ENCODE results near the gene MRPS22.

MRPS22 gene

DNA sequence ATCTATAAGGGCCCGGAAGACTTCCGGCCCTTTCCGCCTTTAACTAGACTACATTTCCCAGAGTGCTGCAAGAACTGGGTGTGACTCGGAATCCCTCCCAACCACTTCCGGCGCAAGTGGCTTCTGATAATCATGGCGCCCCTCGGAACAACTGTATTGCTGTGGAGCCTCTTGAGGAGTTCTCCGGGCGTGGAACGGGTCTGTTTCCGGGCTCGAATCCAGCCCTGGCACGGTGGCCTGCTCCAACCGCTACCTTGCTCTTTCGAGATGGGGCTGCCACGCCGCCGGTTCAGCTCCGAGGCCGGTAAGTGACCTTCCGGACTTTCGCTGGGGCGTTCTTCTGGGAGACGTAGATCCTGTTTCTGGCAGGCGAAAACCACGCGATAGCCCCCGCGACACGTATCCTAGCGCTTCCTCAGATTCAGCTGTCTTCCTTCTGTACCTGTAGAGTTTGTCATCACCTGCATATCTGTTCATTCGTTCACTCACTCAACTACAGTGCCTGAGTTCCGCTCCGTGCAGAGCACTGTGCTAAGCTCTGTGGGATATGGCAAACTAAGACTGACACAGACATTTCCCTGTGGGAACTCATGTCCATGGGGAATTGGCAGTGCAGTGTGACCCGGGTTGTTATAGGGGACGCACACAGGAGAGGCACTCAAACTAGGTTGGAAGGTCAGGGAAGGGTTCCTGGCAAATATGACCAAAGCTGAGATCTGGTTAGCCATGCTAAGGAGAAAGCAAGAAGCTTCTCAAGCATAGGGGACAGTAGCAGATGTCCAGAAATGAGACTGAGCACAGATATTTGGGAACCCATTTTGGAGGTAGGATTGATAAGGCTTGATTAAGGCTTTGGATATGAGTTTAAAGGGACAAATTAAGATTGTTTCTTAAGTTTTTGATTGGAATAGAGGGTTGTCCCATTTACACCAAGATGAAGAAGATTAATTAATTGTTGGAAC, at the start of gene MRPS22:
MRPS22 (plus strand) TSS at position 126 of the 962 bp plus-strand sequence; CDS start at position 133, 7 bp downstream.
- H3K9me3 ChIP-seq (ENCODE audit: insufficient read depth, low read depth, low read length), result no peaks in the 10 kb centered on the region
- no peak for TF ChIP-seq EZH2phosphoT487 (IDR thresholded peaks at IDR 0.05; ENCODE audit: borderline replicate concordance)
- TF ChIP-seq, protein P1, sequence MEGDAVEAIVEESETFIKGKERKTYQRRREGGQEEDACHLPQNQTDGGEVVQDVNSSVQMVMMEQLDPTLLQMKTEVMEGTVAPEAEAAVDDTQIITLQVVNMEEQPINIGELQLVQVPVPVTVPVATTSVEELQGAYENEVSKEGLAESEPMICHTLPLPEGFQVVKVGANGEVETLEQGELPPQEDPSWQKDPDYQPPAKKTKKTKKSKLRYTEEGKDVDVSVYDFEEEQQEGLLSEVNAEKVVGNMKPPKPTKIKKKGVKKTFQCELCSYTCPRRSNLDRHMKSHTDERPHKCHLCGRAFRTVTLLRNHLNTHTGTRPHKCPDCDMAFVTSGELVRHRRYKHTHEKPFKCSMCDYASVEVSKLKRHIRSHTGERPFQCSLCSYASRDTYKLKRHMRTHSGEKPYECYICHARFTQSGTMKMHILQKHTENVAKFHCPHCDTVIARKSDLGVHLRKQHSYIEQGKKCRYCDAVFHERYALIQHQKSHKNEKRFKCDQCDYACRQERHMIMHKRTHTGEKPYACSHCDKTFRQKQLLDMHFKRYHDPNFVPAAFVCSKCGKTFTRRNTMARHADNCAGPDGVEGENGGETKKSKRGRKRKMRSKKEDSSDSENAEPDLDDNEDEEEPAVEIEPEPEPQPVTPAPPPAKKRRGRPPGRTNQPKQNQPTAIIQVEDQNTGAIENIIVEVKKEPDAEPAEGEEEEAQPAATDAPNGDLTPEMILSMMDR (conservative IDR thresholded peaks at IDR 0.05; ENCODE audit: low read length), result no peak
- peaks cover 12% of the 10 kb centered on the region; the same call in 1 of the 2 replicates for H3K36me3 ChIP-seq (ENCODE audit: insufficient read depth, low read length)
- H3F3A ChIP-seq (ENCODE audit: low read depth), result no peaks in the 10 kb centered on the region
- H3K9me2 ChIP-seq (replicated peaks; ENCODE audit: low read depth, low read length), result no peaks in the 10 kb centered on the region
- H3K4me3 ChIP-seq (ENCODE audit: low read length, poor library complexity, severe bottlenecking), result peak within 1 kb of the TSS; percentile 85
- peaks cover 43% of the 10 kb centered on the region for H3K79me2 ChIP-seq (ENCODE audit: insufficient read depth, low read length)
- peaks cover 42% of the 10 kb centered on the region for H3K4me1 ChIP-seq (ENCODE audit: insufficient read depth, low read length, poor library complexity, severe bottlenecking)
- H3K4me2 ChIP-seq (ENCODE audit: low read depth, low read length, poor library complexity, severe bottlenecking), result peak within 1 kb of the TSS; percentile 97
- H4K20me1 ChIP-seq (ENCODE audit: insufficient read depth, low read length, poor library complexity, severe bottlenecking), result peaks cover 4% of the 10 kb centered on the region
- no peaks in the 10 kb centered on the region for H3K27me3 ChIP-seq (ENCODE audit: insufficient read depth, low read length, poor library complexity, severe bottlenecking)
- H3K9ac ChIP-seq (ENCODE audit: low read depth, low read length, poor library complexity, severe bottlenecking), result peak within 1 kb of the TSS; percentile 79
- peak within 1 kb of the TSS; percentile 94 for H2AFZ ChIP-seq (ENCODE audit: low read length)

DNA sequence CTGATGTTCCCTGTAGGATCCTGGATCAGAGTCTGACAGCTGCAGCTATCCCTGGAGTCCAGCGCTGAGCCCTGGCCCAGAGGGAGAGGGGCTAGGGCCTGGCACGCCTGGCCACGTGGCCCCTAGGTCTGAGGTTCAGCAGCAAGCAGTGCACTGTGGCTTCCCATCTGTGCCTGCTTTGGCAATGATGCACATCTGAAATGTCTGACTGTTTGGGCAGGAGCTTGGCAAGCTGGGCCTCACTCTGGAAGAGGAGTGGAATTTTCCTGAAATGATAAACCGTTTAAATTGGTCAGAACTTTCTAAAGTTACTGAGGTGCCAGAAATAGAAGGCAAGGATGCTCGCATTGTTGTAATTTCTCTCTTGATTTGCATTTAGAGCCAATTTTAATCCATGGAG, 48.8 kb upstream of the MRPS22 start:
- H3K4me3 ChIP-seq (ENCODE audit: low read length, poor library complexity, severe bottlenecking), result no peak overlapping the region
- H3F3A ChIP-seq (ENCODE audit: low read depth), result no peaks in the 10 kb centered on the region
- no peaks in the 10 kb centered on the region for H3K27me3 ChIP-seq (ENCODE audit: insufficient read depth, low read length, poor library complexity, severe bottlenecking)
- H4K20me1 ChIP-seq (ENCODE audit: insufficient read depth, low read length, poor library complexity, severe bottlenecking), result no peaks in the 10 kb centered on the region
- H3K9me2 ChIP-seq (replicated peaks; ENCODE audit: low read depth, low read length), result no peaks in the 10 kb centered on the region
- H3K4me1 ChIP-seq (ENCODE audit: insufficient read depth, low read length, poor library complexity, severe bottlenecking), result no peaks in the 10 kb centered on the region
- H2AFZ ChIP-seq (ENCODE audit: low read length), result no peak overlapping the region
- TF ChIP-seq, protein P1 (conservative IDR thresholded peaks at IDR 0.05; ENCODE audit: low read length), result no peak
- no peak for TF ChIP-seq EZH2phosphoT487 (IDR thresholded peaks at IDR 0.05; ENCODE audit: borderline replicate concordance)
- no peaks in the 10 kb centered on the region for H3K36me3 ChIP-seq (ENCODE audit: insufficient read depth, low read length)
- H3K79me2 ChIP-seq (ENCODE audit: insufficient read depth, low read length), result no peaks in the 10 kb centered on the region
- no peak overlapping the region for H3K4me2 ChIP-seq (ENCODE audit: low read depth, low read length, poor library complexity, severe bottlenecking)
- no peak overlapping the region for H3K9ac ChIP-seq (ENCODE audit: low read depth, low read length, poor library complexity, severe bottlenecking)
- H3K9me3 ChIP-seq (ENCODE audit: insufficient read depth, low read depth, low read length), result no peaks in the 10 kb centered on the region

DNA sequence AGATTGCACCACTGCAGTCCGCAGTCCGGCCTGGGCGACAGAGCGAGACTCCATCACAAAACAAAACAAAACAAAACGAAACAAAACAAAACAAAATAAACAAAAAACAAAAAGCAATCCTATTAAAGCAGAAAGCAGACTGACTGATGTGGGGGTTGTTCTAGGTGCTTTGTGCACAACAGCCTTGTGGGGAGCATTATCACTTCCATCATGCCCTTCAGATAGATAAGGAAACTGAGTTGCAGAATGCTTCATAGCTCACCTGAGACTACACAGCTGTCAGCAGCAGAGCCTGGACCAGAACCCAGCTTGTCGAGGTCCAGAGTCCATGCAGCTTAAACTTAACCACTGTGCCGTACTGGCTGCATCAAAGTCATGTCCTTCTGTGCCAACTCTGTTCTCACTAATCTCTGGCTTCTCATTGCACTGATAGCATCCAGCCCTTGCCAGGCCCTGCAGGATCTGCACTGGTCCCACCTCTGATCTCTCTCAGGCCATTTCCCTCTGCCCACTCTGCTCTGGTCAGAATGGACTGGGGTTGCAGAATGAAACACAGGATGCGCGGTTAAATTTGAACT, 47.6 kb upstream of the MRPS22 start:
- Histone ChIP-seq H3K9ac (ENCODE audit: low read depth, low read length, poor library complexity, severe bottlenecking) (no peak overlapping the region), H3K27me3 (ENCODE audit: insufficient read depth, low read length, poor library complexity, severe bottlenecking) (no peaks in the 10 kb centered on the region), H3K9me3 (ENCODE audit: insufficient read depth, low read depth, low read length) (no peaks in the 10 kb centered on the region), H2AFZ (ENCODE audit: low read length) (no peak overlapping the region), H4K20me1 (ENCODE audit: insufficient read depth, low read length, poor library complexity, severe bottlenecking) (no peaks in the 10 kb centered on the region), H3K79me2 (ENCODE audit: insufficient read depth, low read length) (no peaks in the 10 kb centered on the region), H3K4me2 (ENCODE audit: low read depth, low read length, poor library complexity, severe bottlenecking) (no peak overlapping the region), H3K4me3 (ENCODE audit: low read length, poor library complexity, severe bottlenecking) (no peak overlapping the region), H3K9me2 (replicated peaks; ENCODE audit: low read depth, low read length) (no peaks in the 10 kb centered on the region), H3F3A (ENCODE audit: low read depth) (no peaks in the 10 kb centered on the region), H3K36me3 (ENCODE audit: insufficient read depth, low read length) (no peaks in the 10 kb centered on the region), H3K4me1 (ENCODE audit: insufficient read depth, low read length, poor library complexity, severe bottlenecking) (no peaks in the 10 kb centered on the region)
- no peak for TF ChIP-seq EZH2phosphoT487 (IDR thresholded peaks at IDR 0.05; ENCODE audit: borderline replicate concordance)
- TF ChIP-seq, protein P1 (conservative IDR thresholded peaks at IDR 0.05; ENCODE audit: low read length), result no peak

Data from Loucy (cell line).